PFSK-1 (cell line): ENCODE results near the gene OGFR.

Experiments used
- FOXP2 ChIP-seq: optimal IDR thresholded peaks from 2 replicates; pipeline ENCODE3; 2011; ENCODE audit warnings: borderline replicate concordance, control low read depth, inconsistent platforms; ENCODE audit not compliant: insufficient read depth; ENCODE audit errors: extremely low read length, extremely low read depth
- POLR2AphosphoS5 ChIP-seq: IDR thresholded peaks from 2 replicates; pipeline ENCODE4 v1.6.1; 2012; ENCODE audit warnings: low read depth, mild to moderate bottlenecking, control low read depth, low read length, moderate library complexity
- SIN3A ChIP-seq: IDR thresholded peaks from 2 replicates; pipeline ENCODE4 v1.6.1; 2012; ENCODE audit warnings: mild to moderate bottlenecking, low read length, moderate library complexity, borderline replicate concordance; ENCODE audit not compliant: insufficient read depth
- TAF1 ChIP-seq: IDR thresholded peaks from 2 replicates; pipeline ENCODE4 v1.6.1; 2012; ENCODE audit warnings: low read length, control low read depth, borderline replicate concordance; ENCODE audit not compliant: insufficient read depth
- TF ChIP-seq, protein P1 (sequence below), 2 experiments: IDR thresholded peaks; 2 replicates each; pipeline versions ENCODE4 v1.6.1 to v1.8.0; 2011 to 2012; ENCODE audit warnings: low read depth in 2 of 2, low read length in 2 of 2, control low read depth in 1 of 2, inconsistent platforms in 1 of 2, mild to moderate bottlenecking in 1 of 2, moderate library complexity in 1 of 2; ENCODE audit not compliant: insufficient read depth in 1 of 2

DNA sequence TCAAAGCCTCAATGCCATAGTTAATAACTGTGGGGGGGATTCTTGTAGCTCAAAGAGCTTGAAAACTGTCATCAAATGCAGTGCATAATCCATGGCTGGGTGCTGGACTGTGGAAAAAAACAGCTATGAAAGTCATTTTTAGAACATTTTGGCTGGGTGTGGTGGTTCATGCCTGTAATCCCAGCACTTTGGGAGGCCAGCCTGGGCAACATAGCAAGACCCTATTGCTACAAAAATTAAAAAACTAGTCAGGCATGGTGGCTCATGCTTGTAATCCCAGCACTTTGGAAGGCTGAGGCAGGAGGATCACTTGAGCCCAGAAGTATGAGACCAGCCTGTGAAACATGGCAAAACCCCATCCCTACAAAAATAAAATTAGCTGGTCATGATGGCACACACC lies 44.8 kb downstream of the OGFR start:
- TF ChIP-seq POLR2AphosphoS5, result no peak
- TF ChIP-seq, protein P1, sequence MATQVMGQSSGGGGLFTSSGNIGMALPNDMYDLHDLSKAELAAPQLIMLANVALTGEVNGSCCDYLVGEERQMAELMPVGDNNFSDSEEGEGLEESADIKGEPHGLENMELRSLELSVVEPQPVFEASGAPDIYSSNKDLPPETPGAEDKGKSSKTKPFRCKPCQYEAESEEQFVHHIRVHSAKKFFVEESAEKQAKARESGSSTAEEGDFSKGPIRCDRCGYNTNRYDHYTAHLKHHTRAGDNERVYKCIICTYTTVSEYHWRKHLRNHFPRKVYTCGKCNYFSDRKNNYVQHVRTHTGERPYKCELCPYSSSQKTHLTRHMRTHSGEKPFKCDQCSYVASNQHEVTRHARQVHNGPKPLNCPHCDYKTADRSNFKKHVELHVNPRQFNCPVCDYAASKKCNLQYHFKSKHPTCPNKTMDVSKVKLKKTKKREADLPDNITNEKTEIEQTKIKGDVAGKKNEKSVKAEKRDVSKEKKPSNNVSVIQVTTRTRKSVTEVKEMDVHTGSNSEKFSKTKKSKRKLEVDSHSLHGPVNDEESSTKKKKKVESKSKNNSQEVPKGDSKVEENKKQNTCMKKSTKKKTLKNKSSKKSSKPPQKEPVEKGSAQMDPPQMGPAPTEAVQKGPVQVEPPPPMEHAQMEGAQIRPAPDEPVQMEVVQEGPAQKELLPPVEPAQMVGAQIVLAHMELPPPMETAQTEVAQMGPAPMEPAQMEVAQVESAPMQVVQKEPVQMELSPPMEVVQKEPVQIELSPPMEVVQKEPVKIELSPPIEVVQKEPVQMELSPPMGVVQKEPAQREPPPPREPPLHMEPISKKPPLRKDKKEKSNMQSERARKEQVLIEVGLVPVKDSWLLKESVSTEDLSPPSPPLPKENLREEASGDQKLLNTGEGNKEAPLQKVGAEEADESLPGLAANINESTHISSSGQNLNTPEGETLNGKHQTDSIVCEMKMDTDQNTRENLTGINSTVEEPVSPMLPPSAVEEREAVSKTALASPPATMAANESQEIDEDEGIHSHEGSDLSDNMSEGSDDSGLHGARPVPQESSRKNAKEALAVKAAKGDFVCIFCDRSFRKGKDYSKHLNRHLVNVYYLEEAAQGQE (IDR thresholded peaks at IDR 0.05; ENCODE audit: insufficient read depth in 1 of 2, low read depth in 2 of 2, low read length in 2 of 2), result no peak
- no peak for TF ChIP-seq SIN3A
- no peak for TF ChIP-seq TAF1
- TF ChIP-seq FOXP2, result no peak
